Trophoblast cell (in vitro differentiated cells and primary cell): ENCODE results near the gene GNA12.

ENCODE experiments used
- DNase-seq, 2 donors: peaks; one replicate each; pipeline ENCODE4 v3.0.0-alpha.2; 2016
- H2AFZ ChIP-seq: 2 replicates; pipeline ENCODE4 v1.6.1; 2013; ENCODE audit warnings: low read length, moderate library complexity, mild to moderate bottlenecking; ENCODE audit not compliant: insufficient read depth, poor library complexity
- H2AK5ac ChIP-seq: 2 replicates; pipeline ENCODE4 v1.6.1; 2013; ENCODE audit warnings: mild to moderate bottlenecking, low read length
- H2BK120ac ChIP-seq: 2 replicates; pipeline ENCODE4 v1.6.1; 2013; ENCODE audit warnings: low read length, mild to moderate bottlenecking, moderate library complexity; ENCODE audit not compliant: insufficient read depth, poor library complexity
- H2BK12ac ChIP-seq: 2 replicates; pipeline ENCODE4 v1.6.1; 2013; ENCODE audit warnings: mild to moderate bottlenecking, low read length, moderate library complexity
- H2BK5ac ChIP-seq: 2 replicates; pipeline ENCODE4 v1.6.1; 2013; ENCODE audit warnings: low read length, low read depth, moderate library complexity, mild to moderate bottlenecking; ENCODE audit not compliant: poor library complexity
- H3K14ac ChIP-seq: 2 replicates; pipeline ENCODE4 v1.6.1; 2013; ENCODE audit warnings: mild to moderate bottlenecking, low read length
- H3K18ac ChIP-seq: 2 replicates; pipeline ENCODE4 v1.6.1; 2013; ENCODE audit warnings: mild to moderate bottlenecking, low read length
- H3K23ac ChIP-seq: 2 replicates; pipeline ENCODE4 v1.6.1; 2013; ENCODE audit warnings: low read length
- H3K27ac ChIP-seq: 2 replicates; pipeline ENCODE4 v1.5.1; 2013; ENCODE audit warnings: low read depth, mild to moderate bottlenecking, inconsistent platforms, low read length, moderate library complexity
- H3K27me3 ChIP-seq: 2 replicates; pipeline ENCODE4 v1.6.1; 2013; ENCODE audit warnings: inconsistent platforms, mild to moderate bottlenecking, low read length, moderate library complexity; ENCODE audit not compliant: insufficient read depth
- H3K36me3 ChIP-seq, 2 experiments: 1 replicate in 1 of 2; 2 replicates in 1 of 2; pipeline ENCODE4 v1.6.1; 2013; ENCODE audit warnings: low read length in 2 of 2, mild to moderate bottlenecking in 2 of 2, moderate library complexity in 1 of 2; ENCODE audit not compliant: insufficient read depth in 2 of 2, control insufficient read depth in 1 of 2
- H3K4ac ChIP-seq: 2 replicates; pipeline ENCODE4 v1.6.1; 2013; ENCODE audit warnings: low read depth, mild to moderate bottlenecking, low read length, moderate library complexity
- H3K4me1 ChIP-seq, 2 experiments: 1 replicate in 1 of 2; 2 replicates in 1 of 2; pipeline ENCODE4 v1.6.1; 2013; ENCODE audit warnings: low read length in 2 of 2, mild to moderate bottlenecking in 2 of 2, moderate library complexity in 1 of 2; ENCODE audit not compliant: insufficient read depth in 2 of 2, control insufficient read depth in 1 of 2
- H3K4me2 ChIP-seq: 2 replicates; pipeline ENCODE4 v1.6.1; 2013; ENCODE audit warnings: inconsistent platforms, mild to moderate bottlenecking, low read length, moderate library complexity
- H3K4me3 ChIP-seq: 2 replicates; pipeline ENCODE4 v1.5.1; 2013; ENCODE audit warnings: mild to moderate bottlenecking, low read depth, low read length, inconsistent platforms
- H3K79me1 ChIP-seq: one replicate; pipeline ENCODE4 v1.6.1; 2013; ENCODE audit warnings: low read length
- H3K79me2 ChIP-seq: 2 replicates; pipeline ENCODE4 v1.6.1; 2013; ENCODE audit warnings: low read length, mild to moderate bottlenecking; ENCODE audit not compliant: control insufficient read depth, insufficient read depth, poor library complexity
- H3K9ac ChIP-seq: 2 replicates; pipeline ENCODE4 v1.6.1; 2013; ENCODE audit warnings: mild to moderate bottlenecking, low read length
- H3K9me3 ChIP-seq: 2 replicates; pipeline ENCODE4 v1.6.1; 2013; ENCODE audit warnings: low read depth, mild to moderate bottlenecking, control low read depth, inconsistent platforms, low read length; ENCODE audit not compliant: insufficient read depth
- H4K12ac ChIP-seq: 2 replicates; pipeline ENCODE4 v1.6.1; 2013; ENCODE audit warnings: low read depth, mild to moderate bottlenecking, low read length, moderate library complexity
- H4K8ac ChIP-seq: 2 replicates; pipeline ENCODE4 v1.6.1; 2013; ENCODE audit warnings: low read depth, mild to moderate bottlenecking, low read length, moderate library complexity
- H4K91ac ChIP-seq: one replicate; pipeline ENCODE4 v1.6.1; 2013; ENCODE audit warnings: low read depth, mild to moderate bottlenecking, low read length, moderate library complexity
- WGBS: extraction: QIAGEN DNeasy Blood & Tissue Kit; methylation state at CpG from one replicate; pipeline ENCODE4 v1.1.7; 2013; ENCODE audit warnings: missing lambda C conversion rate; ENCODE audit not compliant: insufficient read length, insufficient coverage; ENCODE audit errors: extremely low coverage; 5-methylcytosine and 5-hydroxymethylcytosine counted together

GNA12 gene

GRCh38 chr7:2815875-2816245 lies 28.2 kb downstream of the GNA12 start:
- Histone ChIP-seq H3K14ac (peak overlapping the region; percentile 27), H3K23ac (no peak overlapping the region), H3K18ac (peak overlapping the region; percentile 63), H4K91ac (no peak overlapping the region), H4K12ac (no peak overlapping the region), H2AK5ac (peak overlapping the region; percentile 88), H2BK12ac (peak overlapping the region; percentile 25), H3K4me3 (peak overlapping the region; percentile 42), H3K79me1 (peaks cover 33% of the 10 kb centered on the region), H3K4me2 (no peak overlapping the region), H3K4ac (peak overlapping the region; percentile 78), H2BK120ac (no peak overlapping the region), H3K27ac (peak overlapping the region; percentile 7), H3K79me2 (peaks cover 44% of the 10 kb centered on the region), H3K9ac (no peak overlapping the region), H3K4me1 (peaks cover 48 to 50% of the 10 kb centered on the region in 2 experiments), H3K9me3 (no peaks in the 10 kb centered on the region), H4K8ac (no peak overlapping the region), H2AFZ (no peak overlapping the region), H3K27me3 (no peaks in the 10 kb centered on the region), H2BK5ac (no peak overlapping the region), H3K36me3 (peaks cover 5 to 14% of the 10 kb centered on the region in 2 experiments)
- no peak for DNase-seq
- WGBS = no CpG with 5 or more reads among the region's 16 CpGs

GRCh38 chr7:2814946-2815874 lies 28.9 kb downstream of the GNA12 start:
- Histone ChIP-seq H3K27me3 (no peaks in the 10 kb centered on the region), H3K4ac (peak overlapping the region; percentile 78), H4K91ac (peak overlapping the region; percentile 53), H4K8ac (peak overlapping the region; percentile 31), H3K23ac (no peak overlapping the region), H3K4me3 (no peak overlapping the region), H2BK5ac (peak overlapping the region; percentile 51), H3K9me3 (no peaks in the 10 kb centered on the region), H3K9ac (no peak overlapping the region), H3K27ac (peak overlapping the region; percentile 73), H4K12ac (no peak overlapping the region), H2AFZ (no peak overlapping the region), H3K36me3 (peaks cover 5 to 14% of the 10 kb centered on the region in 2 experiments), H3K4me1 (peaks cover 47 to 50% of the 10 kb centered on the region in 2 experiments), H2BK12ac (peak overlapping the region; percentile 24), H2BK120ac (peak overlapping the region; percentile 19), H3K79me1 (peaks cover 32% of the 10 kb centered on the region), H3K18ac (peak overlapping the region; percentile 62), H3K4me2 (no peak overlapping the region), H3K14ac (peak overlapping the region; percentile 34), H3K79me2 (peaks cover 45% of the 10 kb centered on the region), H2AK5ac (peak overlapping the region; percentile 14)
- peak; percentile 95 for DNase-seq
- no CpG with 5 or more reads among the region's 31 CpGs for WGBS

- H4K91ac ChIP-seq = peak overlapping the region; percentile 53
- peak overlapping the region; percentile 24 for H2BK12ac ChIP-seq
- H4K12ac ChIP-seq = no peak overlapping the region
- H4K8ac ChIP-seq = peak overlapping the region; percentile 4
- peaks cover 42% of the 10 kb centered on the region for H3K79me2 ChIP-seq
- no peak overlapping the region for H2AFZ ChIP-seq
- H2BK5ac ChIP-seq = peak overlapping the region; percentile 21
- no peak overlapping the region for H3K4me2 ChIP-seq
- H3K18ac ChIP-seq = peak overlapping the region; percentile 23
- no peaks in the 10 kb centered on the region for H3K9me3 ChIP-seq
- H3K9ac ChIP-seq = no peak overlapping the region
- H3K27ac ChIP-seq = peak overlapping the region; percentile 73
- H3K14ac ChIP-seq = peak overlapping the region; percentile 34
- H3K79me1 ChIP-seq = peaks cover 26% of the 10 kb centered on the region
- H2BK120ac ChIP-seq = no peak overlapping the region
- no peak overlapping the region for H3K23ac ChIP-seq
- no CpG with 5 or more reads among the region's 16 CpGs for WGBS
- peaks cover 43 to 44% of the 10 kb centered on the region in 2 experiments for H3K4me1 ChIP-seq
- H3K27me3 ChIP-seq = no peaks in the 10 kb centered on the region
- H3K36me3 ChIP-seq = peaks cover 8 to 12% of the 10 kb centered on the region in 2 experiments
- peak overlapping the region; percentile 66 for H3K4ac ChIP-seq
- H3K4me3 ChIP-seq = no peak overlapping the region
- H2AK5ac ChIP-seq = peak overlapping the region; percentile 14
- peak in 1 of 2 donors; percentile 28 for DNase-seq
Observed at GRCh38 chr7:2814186-2814945, 29.7 kb downstream of the GNA12 start.

GRCh38 chr7:2813350-2814185 lies 30.5 kb downstream of the GNA12 start:
- no peak overlapping the region for H2BK12ac ChIP-seq
- H3K9me3 ChIP-seq = no peaks in the 10 kb centered on the region
- WGBS = no CpG with 5 or more reads among the region's 20 CpGs
- H2AK5ac ChIP-seq = no peak overlapping the region
- H4K12ac ChIP-seq = no peak overlapping the region
- H3K9ac ChIP-seq = no peak overlapping the region
- no peak overlapping the region for H3K14ac ChIP-seq
- no peak overlapping the region for H2BK120ac ChIP-seq
- DNase-seq = peak in 1 of 2 donors; percentile 19
- peak overlapping the region; percentile 63 for H3K18ac ChIP-seq
- peak overlapping the region; percentile 13 for H3K4ac ChIP-seq
- H2BK5ac ChIP-seq = peak overlapping the region; percentile 21
- H3K79me1 ChIP-seq = peaks cover 23% of the 10 kb centered on the region
- peak overlapping the region; percentile 45 for H4K91ac ChIP-seq
- H4K8ac ChIP-seq = no peak overlapping the region
- peaks cover 39% of the 10 kb centered on the region for H3K79me2 ChIP-seq
- peak overlapping the region; percentile 28 for H3K27ac ChIP-seq
- H3K27me3 ChIP-seq = no peaks in the 10 kb centered on the region
- H2AFZ ChIP-seq = no peak overlapping the region
- no peak overlapping the region for H3K23ac ChIP-seq
- peaks cover 10 to 11% of the 10 kb centered on the region in 2 experiments for H3K36me3 ChIP-seq
- H3K4me1 ChIP-seq = peaks cover 42 to 44% of the 10 kb centered on the region in 2 experiments
- no peak overlapping the region for H3K4me3 ChIP-seq
- no peak overlapping the region for H3K4me2 ChIP-seq
